Erythroblast (primary cell): ENCODE results near the gene IDI1.

Source experiments
- GATA1 ChIP-seq: IDR thresholded peaks from 2 replicates; pipeline ENCODE4 v1.6.1; 2011; ENCODE audit warnings: low read depth, mild to moderate bottlenecking, control low read depth, low read length, moderate library complexity
- POLR2A ChIP-seq: IDR thresholded peaks from 2 replicates; pipeline ENCODE4 v1.6.1; 2011; ENCODE audit warnings: mild to moderate bottlenecking, low read length

- no peak for TF ChIP-seq POLR2A
- no peak for TF ChIP-seq GATA1
Measured at GRCh38 chr10:1043532-1043995, 5.4 kb downstream of the IDI1 start.
